Duodenal mucosa (tissue), 2 donors: ENCODE results near the gene CAPN8.
"Not testable (repeated sequence)": the region's sequence is repeated elsewhere in the genome, so short reads cannot be mapped to it uniquely, and the experiment has no call there.

Source experiments
- H3K27ac ChIP-seq: one replicate; pipeline ENCODE4 v1.7.0; 2013; ENCODE audit warnings: low read depth, low read length
- H3K27me3 ChIP-seq, 2 donors: one replicate each; pipeline ENCODE4 v1.7.0; 2013; ENCODE audit warnings: low read length in 2 of 2, control low read depth in 1 of 2; ENCODE audit not compliant: insufficient read depth in 2 of 2, control insufficient read depth in 1 of 2
- H3K36me3 ChIP-seq, 2 donors: one replicate each; pipeline ENCODE4 v1.7.0; 2013; ENCODE audit warnings: low read length in 2 of 2, control low read depth in 1 of 2; ENCODE audit not compliant: insufficient read depth in 2 of 2, control insufficient read depth in 1 of 2
- H3K4me1 ChIP-seq, 2 donors: one replicate each; pipeline ENCODE4 v1.7.0; 2013; ENCODE audit warnings: low read length in 2 of 2, control low read depth in 1 of 2; ENCODE audit not compliant: insufficient read depth in 2 of 2, control insufficient read depth in 1 of 2
- H3K4me3 ChIP-seq, 2 donors: one replicate each; pipeline ENCODE4 v1.7.0; 2013; ENCODE audit warnings: low read length in 2 of 2, low read depth in 1 of 2
- H3K9ac ChIP-seq, 2 donors: one replicate each; pipeline ENCODE4 v1.7.0; 2013; ENCODE audit warnings: low read length in 2 of 2, low read depth in 1 of 2
- H3K9me3 ChIP-seq, 2 donors: one replicate each; pipeline ENCODE4 v1.7.0; 2013; ENCODE audit warnings: low read length in 2 of 2, control low read depth in 1 of 2; ENCODE audit not compliant: control insufficient read depth in 1 of 2

Gene CAPN8

GRCh38 chr1:223519116-223519515 lies 146.4 kb downstream of the CAPN8 start:
- Histone ChIP-seq H3K4me1 (no peaks in the 10 kb centered on the region), H3K27me3 (peaks cover 0 to 3% of the 10 kb centered on the region in 2 donors), H3K27ac (no peak overlapping the region), H3K9ac (no peak overlapping the region), H3K9me3 (no peaks in the 10 kb centered on the region), H3K36me3 (no peaks in the 10 kb centered on the region), H3K4me3 (no peak overlapping the region)

GRCh38 chr1:223518553-223518952 lies 146.9 kb downstream of the CAPN8 start:
- H3K9ac ChIP-seq, H3K9me3 ChIP-seq, H3K4me1 ChIP-seq, H3K27me3 ChIP-seq, H3K4me3 ChIP-seq, H3K36me3 ChIP-seq, H3K27ac ChIP-seq: not testable (repeated sequence)

DNA sequence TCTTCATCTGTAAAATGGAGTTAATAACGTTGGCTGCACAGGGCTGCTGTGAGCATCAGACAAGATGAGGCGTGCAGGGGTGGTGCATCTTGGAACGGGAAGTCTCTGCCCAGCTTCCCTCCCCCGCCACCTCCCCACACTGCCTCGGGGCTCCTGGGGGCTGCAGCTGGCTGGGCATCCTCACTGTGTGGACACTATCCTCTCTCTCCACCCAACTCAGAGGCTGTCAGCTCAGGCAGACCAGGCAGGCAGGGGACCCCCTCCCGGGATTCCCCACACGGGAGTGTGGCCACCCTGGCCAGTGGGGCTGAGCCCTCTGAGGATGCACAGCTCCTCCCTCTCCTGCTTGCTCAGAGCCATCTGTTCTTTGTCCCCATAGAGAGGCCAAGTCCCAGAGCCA lies 149.6 kb downstream of the CAPN8 start:
- no peak overlapping the region for H3K27ac ChIP-seq
- no peak overlapping the region for H3K4me3 ChIP-seq
- H3K36me3 ChIP-seq = no peaks in the 10 kb centered on the region
- H3K9ac ChIP-seq = no peak overlapping the region
- no peaks in the 10 kb centered on the region for H3K4me1 ChIP-seq
- H3K27me3 ChIP-seq = peaks cover 0 to 3% of the 10 kb centered on the region in 2 donors
- peaks cover 0 to under 1% of the 10 kb centered on the region in 2 donors for H3K9me3 ChIP-seq

- no peak overlapping the region for H3K4me3 ChIP-seq
- peaks cover 0 to 4% of the 10 kb centered on the region in 2 donors for H3K9me3 ChIP-seq
- no peak overlapping the region for H3K27ac ChIP-seq
- H3K4me1 ChIP-seq = no peaks in the 10 kb centered on the region
- H3K9ac ChIP-seq = no peak overlapping the region
- no peaks in the 10 kb centered on the region for H3K36me3 ChIP-seq
- H3K27me3 ChIP-seq = peaks cover 0 to 3% of the 10 kb centered on the region in 2 donors
Observed at GRCh38 chr1:223515421-223515820, 150.1 kb downstream of the CAPN8 start.

- Histone ChIP-seq H3K36me3 (no peaks in the 10 kb centered on the region), H3K4me3 (no peak overlapping the region), H3K27ac (no peak overlapping the region), H3K27me3 (peaks cover 0 to 3% of the 10 kb centered on the region in 2 donors), H3K9ac (no peak overlapping the region), H3K4me1 (no peaks in the 10 kb centered on the region), H3K9me3 (peaks cover 0 to 4% of the 10 kb centered on the region in 2 donors)
Observed at GRCh38 chr1:223514644-223515043, 150.9 kb downstream of the CAPN8 start.

- H3K4me1 ChIP-seq = no peaks in the 10 kb centered on the region
- no peak overlapping the region for H3K4me3 ChIP-seq
- no peak overlapping the region for H3K27ac ChIP-seq
- no peak overlapping the region for H3K9ac ChIP-seq
- H3K9me3 ChIP-seq = peaks cover 0 to 4% of the 10 kb centered on the region in 2 donors
- H3K27me3 ChIP-seq = peaks cover 0 to 3% of the 10 kb centered on the region in 2 donors
- no peaks in the 10 kb centered on the region for H3K36me3 ChIP-seq
Observed at GRCh38 chr1:223513309-223513708, 152.2 kb downstream of the CAPN8 start.

DNA sequence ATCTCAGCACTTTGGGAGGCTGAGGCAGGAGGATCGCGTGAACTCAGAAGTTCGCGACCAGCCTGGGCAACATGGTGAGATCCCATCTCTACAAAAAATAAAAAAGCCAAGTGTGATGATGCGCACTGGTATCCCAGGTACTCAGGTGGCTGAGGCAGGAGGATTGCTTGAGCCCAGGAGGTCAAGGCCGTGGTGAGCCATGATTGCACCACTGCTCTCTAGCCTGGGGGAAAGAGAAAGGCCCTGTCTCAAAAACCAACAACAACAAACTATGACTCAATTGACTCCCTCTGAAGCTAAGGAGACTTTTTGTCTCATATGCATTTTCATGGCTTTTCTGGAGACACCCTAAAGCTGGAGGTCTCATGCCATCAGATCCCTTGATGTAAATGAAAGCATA lies 153.4 kb downstream of the CAPN8 start:
- Histone ChIP-seq H3K4me3 (no peak overlapping the region), H3K4me1 (no peaks in the 10 kb centered on the region), H3K9me3 (peaks cover 0 to 4% of the 10 kb centered on the region in 2 donors), H3K27ac (no peak overlapping the region), H3K36me3 (no peaks in the 10 kb centered on the region), H3K27me3 (peaks cover 0 to 3% of the 10 kb centered on the region in 2 donors), H3K9ac (no peak overlapping the region)

GRCh38 chr1:223508796-223509195 lies 156.7 kb downstream of the CAPN8 start:
- H3K9ac ChIP-seq = no peak overlapping the region
- peaks cover 8% of the 10 kb centered on the region in 2 donors for H3K4me1 ChIP-seq
- no peak overlapping the region for H3K4me3 ChIP-seq
- H3K27ac ChIP-seq = no peak overlapping the region
- H3K27me3 ChIP-seq = no peaks in the 10 kb centered on the region
- H3K36me3 ChIP-seq = no peaks in the 10 kb centered on the region
- H3K9me3 ChIP-seq = peaks cover 0 to 4% of the 10 kb centered on the region in 2 donors

- Histone ChIP-seq H3K27me3 (no peaks in the 10 kb centered on the region), H3K9ac (no peak overlapping the region), H3K9me3 (no peaks in the 10 kb centered on the region), H3K4me1 (peaks cover 8 to 9% of the 10 kb centered on the region in 2 donors), H3K36me3 (no peaks in the 10 kb centered on the region), H3K4me3 (no peak overlapping the region), H3K27ac (no peak overlapping the region)
Observed at GRCh38 chr1:223504741-223505140, 160.8 kb downstream of the CAPN8 start.

- no peaks in the 10 kb centered on the region for H3K27me3 ChIP-seq
- H3K36me3 ChIP-seq = no peaks in the 10 kb centered on the region
- no peak overlapping the region for H3K4me3 ChIP-seq
- H3K4me1 ChIP-seq = peaks cover 8 to 9% of the 10 kb centered on the region in 2 donors
- no peaks in the 10 kb centered on the region for H3K9me3 ChIP-seq
- no peak overlapping the region for H3K27ac ChIP-seq
- no peak overlapping the region for H3K9ac ChIP-seq
Observed at GRCh38 chr1:223503348-223503747, 162.2 kb downstream of the CAPN8 start.
